ENCODE data around the gene EYA4. TPM values are rescaled to one million over a fixed set of nuclear protein-coding genes. Genes with fewer than 3 reads are reported as not detected.

The EYA4 gene
- total RNA-seq, 1 experiment from 2014 or later: 0.24 TPM

- no peak overlapping the region for H3K27ac Mint-ChIP-seq
- H3K4me3 Mint-ChIP-seq: no peak overlapping the region
- no peaks in the 10 kb centered on the region; the same call in 1 of the 2 replicates for H3K27me3 Mint-ChIP-seq (ENCODE audit: low read depth)
- H3K9me3 Mint-ChIP-seq: no peaks in the 10 kb centered on the region
- ATAC-seq: peak; percentile 78
- ChIA-PET POLR2A (no interaction called here), CTCF (interaction anchor here (0.8 to 1.2 kb wide), 2 partner anchors 237 to 448 kb away, joined by 3 read pairs; no protein-coding TSS in a partner anchor)
- TF ChIP-seq STAT6 (CRISPR knock-in tag; conservative IDR thresholded peaks at IDR 0.05; ENCODE audit: low read depth) (no peak), NR1H2 (CRISPR knock-in tag; IDR thresholded peaks at IDR 0.05) (no peak), ETV6 (CRISPR knock-in tag; IDR thresholded peaks at IDR 0.05) (no peak), JUN (CRISPR knock-in tag; IDR thresholded peaks at IDR 0.05) (no peak), ATF2 (CRISPR knock-in tag; IDR thresholded peaks at IDR 0.05; ENCODE audit: borderline replicate concordance, low read depth) (no peak), FOXJ3 (CRISPR knock-in tag; IDR thresholded peaks at IDR 0.05; ENCODE audit: borderline replicate concordance) (no peak), ERG (CRISPR knock-in tag; IDR thresholded peaks at IDR 0.05) (no peak), ZNF281 (CRISPR knock-in tag; IDR thresholded peaks at IDR 0.05) (no peak)
- H3K4me1 Mint-ChIP-seq: no peaks in the 10 kb centered on the region
- DNase-seq (ENCODE audit: low spot score): no peak
- no peaks in the 10 kb centered on the region for H3K36me3 Mint-ChIP-seq
These were observed 36.9 kb downstream of the EYA4 start for GRCh38 chr6:133277900-133278545.

GRCh38 chr6:133286765-133287164 lies 45.6 kb downstream of the EYA4 start:
- no peaks in the 10 kb centered on the region for H3K27me3 Mint-ChIP-seq (ENCODE audit: low read depth)
- 0 out of 2 replicates have a peak, but pooled peaks cover 3% of the 10 kb centered on the region for H3K9me3 Mint-ChIP-seq
- H3K27ac Mint-ChIP-seq: no peak overlapping the region
- ChIA-PET POLR2A (no interaction called here), CTCF (no interaction called here)
- H3K36me3 Mint-ChIP-seq: no peaks in the 10 kb centered on the region
- no peak overlapping the region for H3K4me3 Mint-ChIP-seq
- ATAC-seq (peak; percentile 71), DNase-seq (ENCODE audit: low spot score) (no peak)
- no peaks in the 10 kb centered on the region for H3K4me1 Mint-ChIP-seq
- no peak for TF ChIP-seq E2F5 (CRISPR knock-in tag; IDR thresholded peaks at IDR 0.05)
- TF ChIP-seq ZNF317 (CRISPR knock-in tag; IDR thresholded peaks at IDR 0.05; ENCODE audit: borderline replicate concordance, low read depth): no peak
- no peak for TF ChIP-seq ETV6 (CRISPR knock-in tag; IDR thresholded peaks at IDR 0.05)
- no peak for TF ChIP-seq PRDM15 (CRISPR knock-in tag; IDR thresholded peaks at IDR 0.05)
- TF ChIP-seq ATF2 (CRISPR knock-in tag; IDR thresholded peaks at IDR 0.05; ENCODE audit: borderline replicate concordance, low read depth): no peak
- no peak for TF ChIP-seq ZSCAN18 (CRISPR knock-in tag; IDR thresholded peaks at IDR 0.05)
- no peak for TF ChIP-seq E2F4 (CRISPR knock-in tag; IDR thresholded peaks at IDR 0.05; ENCODE audit: borderline replicate concordance, low read depth)
- no peak for TF ChIP-seq ZNF232 (CRISPR knock-in tag; IDR thresholded peaks at IDR 0.05)
- TF ChIP-seq NR3C1 (CRISPR knock-in tag; conservative IDR thresholded peaks at IDR 0.05; ENCODE audit: low read depth): no peak
